NCI-H1930 (cell line): ENCODE measurements around the gene C1QTNF2.
A peak's percentile ranks its signal among the peaks of the same experiment; 100 is the strongest.
"Not testable (repeated sequence)": the region's sequence is repeated elsewhere in the genome, so short reads cannot be mapped to it uniquely, and the experiment has no call there.

Source experiments
- DNase-seq, 2 experiments: peaks; one replicate each; lab custom pipeline; 2025; lab: John Stamatoyannopoulos, UW

Gene C1QTNF2

GRCh38 chr5:160342413-160342941, 27.9 kb downstream of the C1QTNF2 start:
- no peak for DNase-seq

GRCh38 chr5:160341309-160341870, 29.0 kb downstream of the C1QTNF2 start:
- DNase-seq: no peak

GRCh38 chr5:160340513-160340912, 29.9 kb downstream of the C1QTNF2 start:
- DNase-seq: not testable (repeated sequence)

GRCh38 chr5:160339406-160340130, 30.9 kb downstream of the C1QTNF2 start:
- DNase-seq: no peak

- not testable (repeated sequence) for DNase-seq
Measured at GRCh38 chr5:160334716-160335115, 35.7 kb downstream of the C1QTNF2 start.

- DNase-seq: no peak
Measured at GRCh38 chr5:160333721-160334120, 36.7 kb downstream of the C1QTNF2 start.

GRCh38 chr5:160330212-160330611, 40.2 kb downstream of the C1QTNF2 start:
- DNase-seq: no peak

- DNase-seq: no peak
Measured at GRCh38 chr5:160327818-160328217, 42.6 kb downstream of the C1QTNF2 start.

- DNase-seq: no peak
Measured at GRCh38 chr5:160326981-160327380, 43.4 kb downstream of the C1QTNF2 start.

- no peak for DNase-seq
Measured at GRCh38 chr5:160325716-160326115, 44.7 kb downstream of the C1QTNF2 start.

GRCh38 chr5:160324886-160325285, 45.5 kb downstream of the C1QTNF2 start:
- DNase-seq: no peak

- DNase-seq: no peak
Measured at GRCh38 chr5:160318409-160318808, 52.0 kb downstream of the C1QTNF2 start.

GRCh38 chr5:160317434-160317833, 53.0 kb downstream of the C1QTNF2 start:
- DNase-seq: no peak

- peak in 1 of 2 experiments; percentile 40 for DNase-seq
Measured at GRCh38 chr5:160315968-160316367, 54.5 kb downstream of the C1QTNF2 start.

GRCh38 chr5:160312960-160313727, 57.3 kb downstream of the C1QTNF2 start:
- DNase-seq: peak in 1 of 2 experiments; percentile 2

GRCh38 chr5:160312134-160312959, 58.1 kb downstream of the C1QTNF2 start, which contains the start of gene CCNJL:
TSS of gene CCNJL (minus strand) at chr5:160312564. CDS start at chr5:160311923, 641 bp downstream.
- DNase-seq: peak; percentile 27 to 51

GRCh38 chr5:160311491-160312133, 58.8 kb downstream of the C1QTNF2 start:
- DNase-seq: no peak

GRCh38 chr5:160310552-160311295, 59.7 kb downstream of the C1QTNF2 start:
- DNase-seq: no peak

GRCh38 chr5:160310140-160310539, 60.3 kb downstream of the C1QTNF2 start:
- DNase-seq: no peak

GRCh38 chr5:160306696-160307095, 63.7 kb downstream of the C1QTNF2 start:
- no peak for DNase-seq
